Mucosa of stomach (tissue), 1 donor: Measurements from ENCODE around the gene P2RX6.

Experiments used
- H3K27me3 ChIP-seq: one replicate; pipeline ENCODE4 v1.7.0; 2013; ENCODE audit warnings: mild to moderate bottlenecking, low read length; ENCODE audit not compliant: control insufficient read depth, insufficient read depth
- H3K36me3 ChIP-seq: one replicate; pipeline ENCODE4 v1.7.0; 2013; ENCODE audit warnings: low read length; ENCODE audit not compliant: control insufficient read depth, insufficient read depth
- H3K4me1 ChIP-seq: one replicate; pipeline ENCODE4 v1.7.0; 2013; ENCODE audit warnings: mild to moderate bottlenecking, low read length; ENCODE audit not compliant: control insufficient read depth, insufficient read depth
- H3K4me3 ChIP-seq: one replicate; pipeline ENCODE4 v1.7.0; 2013; ENCODE audit warnings: low read length
- H3K9ac ChIP-seq: one replicate; pipeline ENCODE4 v1.7.0; 2013; ENCODE audit warnings: mild to moderate bottlenecking, low read length, moderate library complexity
- H3K9me3 ChIP-seq: one replicate; pipeline ENCODE4 v1.7.0; 2013; ENCODE audit warnings: mild to moderate bottlenecking, low read length, moderate library complexity; ENCODE audit not compliant: control insufficient read depth
- donor health status: Pancreatic carcinoma.

P2RX6 gene

DNA sequence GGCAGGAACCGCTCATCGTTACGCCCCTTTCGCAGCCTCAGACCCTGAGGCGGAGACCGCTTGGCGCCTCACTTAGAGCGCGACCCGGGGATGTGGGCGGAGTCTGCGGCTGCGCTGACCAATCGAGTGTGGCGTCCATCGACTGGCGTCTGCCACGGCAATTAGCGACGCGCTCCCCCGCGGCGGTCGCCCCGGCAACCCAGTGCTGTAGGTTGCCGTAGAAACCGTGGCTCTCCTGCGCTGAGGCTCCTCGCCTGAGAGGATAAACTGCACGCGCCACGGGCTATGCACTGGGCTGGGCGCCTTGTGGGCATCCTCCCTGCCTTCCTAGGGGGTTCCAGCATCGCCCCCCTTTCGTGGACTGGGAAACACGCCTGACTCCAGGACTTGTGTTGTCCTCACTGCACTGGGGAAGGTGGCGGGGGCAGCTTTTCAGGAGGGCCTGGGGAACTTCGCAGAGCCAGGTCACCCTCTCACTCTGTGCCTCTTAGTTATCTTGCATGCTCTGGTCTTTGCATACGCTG lies 701 bp upstream of the P2RX6 start:
- peak overlapping the region; percentile 60 for H3K4me3 ChIP-seq
- H3K27me3 ChIP-seq, result no peaks in the 10 kb centered on the region
- H3K36me3 ChIP-seq, result no peaks in the 10 kb centered on the region
- H3K9me3 ChIP-seq, result no peaks in the 10 kb centered on the region
- peaks cover 23% of the 10 kb centered on the region for H3K4me1 ChIP-seq
- peak overlapping the region; percentile 41 for H3K9ac ChIP-seq

DNA sequence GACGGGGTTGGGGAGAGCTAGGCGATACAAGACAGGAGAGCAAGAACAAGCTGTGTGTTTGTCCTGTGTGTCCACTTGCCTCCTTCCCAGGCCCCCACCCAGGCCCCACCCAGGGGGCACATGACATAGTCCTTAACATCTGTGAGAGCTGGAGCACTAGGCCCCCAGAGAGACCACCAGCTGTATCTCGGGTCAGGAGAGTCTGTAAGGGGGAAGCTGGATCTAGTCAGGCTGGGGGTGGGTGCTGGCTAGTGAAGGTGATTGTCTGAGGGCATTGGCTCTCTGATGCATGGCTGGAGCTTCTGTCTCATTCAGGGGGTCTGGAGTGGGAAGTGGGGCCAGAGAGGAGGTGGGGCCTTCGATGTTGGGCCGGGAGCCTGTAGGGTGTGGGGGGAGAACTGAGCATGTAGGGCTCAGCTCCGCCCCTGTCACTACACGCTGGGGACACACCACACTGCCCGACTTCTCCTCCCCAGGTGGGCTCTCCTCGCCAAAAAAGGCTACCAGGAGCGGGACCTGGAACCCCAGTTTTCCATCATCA lies 571 bp downstream of the P2RX6 start:
- no peaks in the 10 kb centered on the region for H3K9me3 ChIP-seq
- peaks cover 23% of the 10 kb centered on the region for H3K4me1 ChIP-seq
- H3K36me3 ChIP-seq, result no peaks in the 10 kb centered on the region
- H3K4me3 ChIP-seq, result no peak overlapping the region
- no peak overlapping the region for H3K9ac ChIP-seq
- no peaks in the 10 kb centered on the region for H3K27me3 ChIP-seq

DNA sequence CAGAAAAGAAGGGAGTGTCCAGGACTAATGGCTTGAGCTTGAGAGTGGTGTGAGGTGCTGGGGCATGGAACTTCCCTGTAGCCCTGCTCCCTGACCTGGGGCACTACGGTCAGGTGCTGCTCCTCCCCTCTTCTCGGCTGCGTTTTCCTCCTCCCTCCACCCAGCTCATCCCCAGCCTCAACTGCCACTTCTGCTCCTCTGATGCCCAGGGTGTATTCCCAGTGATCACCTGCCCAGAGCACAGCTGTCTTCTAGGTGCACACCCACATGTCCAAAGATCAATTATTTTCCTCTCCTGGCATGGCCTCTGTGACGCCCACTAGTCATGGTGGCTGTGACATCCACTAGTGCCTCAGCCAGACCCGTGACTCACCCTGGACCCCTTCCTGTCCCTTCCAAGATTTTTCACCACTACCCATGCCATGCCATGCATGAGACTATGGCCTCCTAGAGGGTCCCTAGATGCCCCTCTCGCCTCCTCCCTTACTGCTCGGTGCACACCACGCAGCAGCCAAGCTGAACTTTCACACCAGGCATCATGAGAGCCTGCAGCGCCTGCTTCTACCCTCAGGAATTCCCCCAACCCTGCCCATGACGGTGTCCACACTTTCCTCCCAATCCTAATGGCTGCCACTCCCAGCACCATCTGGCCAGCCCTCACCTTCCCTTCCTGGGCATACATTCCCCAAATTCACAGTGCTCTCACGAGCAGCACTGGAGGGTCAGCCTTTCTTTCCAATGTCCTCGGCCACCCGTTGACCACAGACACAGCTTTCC lies 1.9 kb downstream of the P2RX6 start:
- Histone ChIP-seq H3K9me3 (no peaks in the 10 kb centered on the region), H3K36me3 (no peaks in the 10 kb centered on the region), H3K4me1 (peaks cover 23% of the 10 kb centered on the region), H3K9ac (no peak overlapping the region), H3K27me3 (no peaks in the 10 kb centered on the region), H3K4me3 (no peak overlapping the region)

DNA sequence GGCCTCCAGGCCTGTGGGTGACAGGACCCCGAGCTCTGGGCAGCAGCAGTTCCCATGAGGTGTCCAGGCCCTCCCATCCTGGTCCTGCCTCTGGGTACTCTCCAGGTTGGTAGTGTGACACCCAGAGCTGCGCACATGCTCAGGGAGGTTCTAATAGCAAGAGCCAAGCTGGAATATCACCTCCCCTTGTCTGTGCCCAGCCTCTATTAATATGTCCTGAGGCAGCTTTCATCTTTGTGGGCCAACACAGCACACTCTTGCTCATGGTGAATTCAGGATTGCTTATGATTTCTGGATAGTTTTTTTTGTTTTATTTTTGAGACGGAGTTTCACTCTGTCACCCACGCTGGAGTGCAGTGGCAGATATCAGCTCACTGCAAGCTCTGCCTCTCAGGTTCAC lies 3.3 kb downstream of the P2RX6 start:
- Histone ChIP-seq H3K4me1 (peaks cover 23% of the 10 kb centered on the region), H3K36me3 (no peaks in the 10 kb centered on the region), H3K9me3 (no peaks in the 10 kb centered on the region), H3K9ac (no peak overlapping the region), H3K27me3 (no peaks in the 10 kb centered on the region), H3K4me3 (no peak overlapping the region)

DNA sequence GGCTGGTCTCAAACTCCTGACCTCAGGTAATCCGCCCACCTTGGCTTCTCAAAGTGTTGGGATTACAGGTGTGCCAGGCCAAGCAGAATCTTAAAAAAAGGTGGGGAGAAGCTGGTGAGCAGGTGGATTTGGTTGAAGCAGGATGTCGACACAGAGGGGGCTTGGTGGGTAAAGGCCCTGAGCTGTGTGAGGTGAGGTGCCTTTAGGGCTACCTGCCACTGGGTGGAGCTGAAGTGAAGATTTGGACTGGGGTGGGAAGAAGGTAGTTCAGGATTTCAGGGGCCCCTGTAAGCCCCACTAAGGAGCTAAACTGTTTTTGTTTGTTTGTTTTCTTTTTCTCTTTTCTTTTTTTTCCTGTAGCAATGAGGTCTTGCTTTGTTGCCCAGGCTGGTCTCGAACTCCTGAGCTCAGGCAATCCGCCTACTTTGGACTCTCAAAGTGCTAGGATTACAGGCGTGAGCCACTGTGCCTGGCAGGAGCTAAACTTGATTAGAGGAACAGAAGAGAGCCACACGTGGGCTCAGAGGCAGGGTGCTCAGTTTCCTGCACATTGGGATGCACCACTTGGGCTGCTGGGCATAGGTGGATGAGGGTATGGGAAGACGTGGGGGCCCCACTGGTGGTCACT lies 6.0 kb downstream of the P2RX6 start:
- H3K4me1 ChIP-seq, result no peaks in the 10 kb centered on the region
- H3K9me3 ChIP-seq, result no peaks in the 10 kb centered on the region
- no peaks in the 10 kb centered on the region for H3K36me3 ChIP-seq
- no peak overlapping the region for H3K4me3 ChIP-seq
- no peak overlapping the region for H3K9ac ChIP-seq
- no peaks in the 10 kb centered on the region for H3K27me3 ChIP-seq

DNA sequence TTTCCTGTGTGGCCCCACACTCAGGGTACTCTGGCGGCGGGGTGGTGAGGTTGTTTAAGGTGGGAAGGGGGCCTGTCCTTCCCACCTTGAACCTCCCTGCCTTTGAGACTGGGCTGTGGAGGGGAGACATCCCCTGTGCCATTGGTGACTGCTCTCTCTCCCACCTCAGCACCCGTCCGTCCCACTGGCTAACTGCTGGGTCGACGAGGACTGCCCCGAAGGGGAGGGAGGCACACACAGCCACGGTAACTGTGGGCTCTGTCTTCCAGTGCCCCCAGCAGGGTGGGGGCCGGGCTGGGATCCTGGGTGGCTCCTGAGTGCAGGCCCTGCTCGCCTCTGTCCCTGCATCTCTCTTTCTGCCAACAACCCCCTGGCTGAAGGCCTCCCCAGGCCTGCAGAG lies 7.5 kb downstream of the P2RX6 start:
- Histone ChIP-seq H3K4me1 (peaks cover 5% of the 10 kb centered on the region), H3K27me3 (no peaks in the 10 kb centered on the region), H3K9ac (no peak overlapping the region), H3K9me3 (no peaks in the 10 kb centered on the region), H3K4me3 (no peak overlapping the region), H3K36me3 (no peaks in the 10 kb centered on the region)

DNA sequence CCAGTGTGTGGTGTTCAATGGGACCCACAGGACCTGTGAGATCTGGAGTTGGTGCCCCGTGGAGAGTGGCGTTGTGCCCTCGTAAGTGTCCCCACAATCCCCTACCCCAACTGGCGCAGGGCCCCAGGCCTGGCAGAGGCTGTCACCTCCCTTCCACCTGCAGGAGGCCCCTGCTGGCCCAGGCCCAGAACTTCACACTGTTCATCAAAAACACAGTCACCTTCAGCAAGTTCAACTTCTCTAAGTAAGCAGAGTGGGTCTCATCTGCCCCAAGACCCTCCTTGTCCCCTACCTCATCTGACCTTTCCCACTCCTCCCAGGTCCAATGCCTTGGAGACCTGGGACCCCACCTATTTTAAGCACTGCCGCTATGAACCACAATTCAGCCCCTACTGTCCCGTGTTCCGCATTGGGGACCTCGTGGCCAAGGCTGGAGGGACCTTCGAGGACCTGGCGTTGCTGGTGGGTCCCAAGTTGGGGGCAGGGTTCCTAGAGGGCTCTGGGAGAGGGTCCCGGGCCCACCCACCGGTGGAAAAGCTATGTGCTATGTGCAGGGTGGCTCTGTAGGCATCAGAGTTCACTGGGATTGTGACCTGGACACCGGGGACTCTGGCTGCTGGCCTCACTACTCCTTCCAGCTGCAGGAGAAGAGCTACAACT lies 8.1 kb downstream of the P2RX6 start:
- Histone ChIP-seq H3K27me3 (no peaks in the 10 kb centered on the region), H3K9me3 (no peaks in the 10 kb centered on the region), H3K9ac (no peak overlapping the region), H3K36me3 (no peaks in the 10 kb centered on the region), H3K4me1 (peaks cover 5% of the 10 kb centered on the region), H3K4me3 (no peak overlapping the region)

DNA sequence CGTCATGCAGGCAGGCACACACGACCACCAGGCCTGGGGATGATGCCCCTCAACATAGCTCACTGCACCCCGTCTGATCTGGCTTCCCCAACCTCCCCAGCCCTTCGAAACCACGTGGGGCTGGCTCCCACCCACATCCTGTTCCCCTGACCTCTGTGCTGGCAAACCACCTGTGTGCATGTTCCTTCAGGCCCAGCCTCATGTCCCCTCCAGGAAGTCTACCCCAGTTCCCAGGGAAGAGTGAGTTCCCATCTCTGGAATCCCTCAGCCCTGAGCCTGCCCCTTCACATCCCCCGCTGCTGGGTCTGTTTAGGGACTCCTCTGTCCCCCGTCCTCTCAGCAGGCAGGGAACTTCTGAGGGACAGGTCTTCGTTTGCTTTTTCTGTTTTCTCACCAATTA lies 10.3 kb downstream of the P2RX6 start:
- Histone ChIP-seq H3K9me3 (no peaks in the 10 kb centered on the region), H3K9ac (no peak overlapping the region)

DNA sequence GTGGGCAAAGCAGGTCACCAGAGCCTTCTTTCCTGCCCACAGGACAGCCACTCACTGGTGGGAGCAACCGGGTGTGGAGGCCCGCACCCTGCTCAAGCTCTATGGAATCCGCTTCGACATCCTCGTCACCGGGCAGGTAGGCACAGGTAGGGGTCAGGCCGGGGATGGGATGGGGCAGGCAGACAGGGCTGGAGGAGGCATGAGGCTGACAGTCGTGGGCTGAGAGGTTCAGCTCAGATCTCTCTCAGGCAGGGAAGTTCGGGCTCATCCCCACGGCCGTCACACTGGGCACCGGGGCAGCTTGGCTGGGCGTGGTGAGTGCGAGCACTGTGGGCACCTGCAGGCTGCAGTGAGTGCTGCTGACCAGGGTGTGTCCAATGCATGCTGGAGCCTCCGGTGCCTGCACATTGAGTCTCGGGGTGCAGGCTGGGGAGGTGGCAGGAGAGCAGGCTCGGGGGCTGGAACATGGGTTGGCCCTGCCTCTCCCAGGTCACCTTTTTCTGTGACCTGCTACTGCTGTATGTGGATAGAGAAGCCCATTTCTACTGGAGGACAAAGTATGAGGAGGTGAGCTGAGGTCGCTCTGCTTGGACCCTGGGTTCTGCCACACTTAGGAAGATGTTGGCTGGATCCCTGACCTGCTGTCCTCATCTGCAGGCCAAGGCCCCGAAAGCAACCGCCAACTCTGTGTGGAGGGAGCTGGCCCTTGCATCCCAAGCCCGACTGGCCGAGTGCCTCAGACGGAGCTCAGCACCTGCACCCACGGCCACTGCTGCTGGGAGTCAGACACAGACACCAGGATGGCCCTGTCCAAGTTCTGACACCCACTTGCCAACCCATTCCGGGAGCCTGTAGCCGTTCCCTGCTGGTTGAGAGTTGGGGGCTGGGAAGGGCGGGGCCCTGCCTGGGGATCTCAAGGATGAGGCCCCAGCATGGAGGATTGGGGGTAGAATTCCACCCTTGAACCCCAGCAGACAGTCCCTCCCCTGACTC lies 11.1 kb downstream of the P2RX6 start:
- Histone ChIP-seq H3K36me3 (no peaks in the 10 kb centered on the region), H3K9me3 (no peaks in the 10 kb centered on the region), H3K9ac (no peak overlapping the region), H3K4me3 (no peak overlapping the region), H3K4me1 (peaks cover 5% of the 10 kb centered on the region), H3K27me3 (no peaks in the 10 kb centered on the region)

More for the DNA sequence above, 10.3 kb downstream of the P2RX6 start:
- Histone ChIP-seq H3K4me3 (no peak overlapping the region), H3K4me1 (peaks cover 5% of the 10 kb centered on the region), H3K36me3 (no peaks in the 10 kb centered on the region), H3K27me3 (no peaks in the 10 kb centered on the region)

DNA sequence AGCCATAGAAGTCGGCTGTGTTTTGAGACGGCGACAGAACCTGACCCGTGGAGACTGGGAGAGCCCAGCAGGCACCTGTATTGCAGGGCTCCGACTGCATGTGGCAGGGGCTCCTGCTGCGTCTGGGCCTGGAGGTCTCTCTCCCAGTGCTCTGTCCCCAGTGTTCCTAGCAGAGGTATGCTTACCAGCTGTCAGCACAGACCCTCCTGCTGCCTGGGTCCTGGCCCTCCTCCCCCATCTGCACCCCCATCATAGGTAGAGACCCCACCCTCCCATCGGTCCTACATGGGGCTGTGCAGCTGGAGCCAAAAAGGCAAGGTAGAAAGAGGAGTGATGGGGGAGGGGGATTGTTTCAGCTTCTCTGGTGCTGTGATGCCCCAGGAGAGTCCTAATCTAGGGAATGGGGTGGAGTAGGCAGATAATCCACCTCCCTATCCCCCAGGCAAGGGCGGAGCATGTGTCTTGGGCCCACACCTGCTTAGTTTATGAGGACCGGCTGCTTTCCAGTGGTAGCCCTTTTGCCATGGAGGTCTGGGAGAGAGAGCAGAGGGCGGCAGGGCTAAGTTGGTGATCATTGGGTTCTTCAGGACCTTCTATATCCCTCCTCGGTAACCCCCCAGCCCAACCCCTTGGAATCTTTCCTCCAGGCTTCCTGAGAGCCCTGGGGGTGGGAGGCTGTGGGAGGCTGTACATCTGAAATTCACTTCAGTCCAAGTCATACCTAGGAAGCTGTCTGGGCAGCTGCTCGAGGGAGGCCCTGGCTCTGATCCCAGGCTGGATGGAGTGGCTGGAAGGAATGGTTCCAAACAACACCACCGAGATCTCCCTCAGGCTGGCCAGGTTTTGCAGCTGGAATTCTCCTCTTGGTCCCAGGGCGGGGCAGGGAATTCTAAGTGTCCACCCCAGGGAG lies 12.1 kb downstream of the P2RX6 start:
- Histone ChIP-seq H3K4me3 (no peak overlapping the region), H3K36me3 (no peaks in the 10 kb centered on the region), H3K4me1 (peaks cover 14% of the 10 kb centered on the region), H3K27me3 (peaks cover 6% of the 10 kb centered on the region), H3K9me3 (no peaks in the 10 kb centered on the region), H3K9ac (no peak overlapping the region)
